C4-2B (cell line): ENCODE measurements around the gene CCZ1.
"Not testable (repeated sequence)": the region's sequence is repeated elsewhere in the genome, so short reads cannot be mapped to it uniquely, and the experiment has no call there.

Experiments used
- CTCF ChIP-seq: fragments of 450-650 bp; conservative IDR thresholded peaks from 2 replicates; pipeline ENCODE4 v1.5.1; 2017; ENCODE audit warnings: mild to moderate bottlenecking
- ZFX ChIP-seq: fragments of 450-650 bp; IDR thresholded peaks from 2 replicates; pipeline ENCODE4 v1.6.1; 2017

GRCh38 chr7:5865279-5865931 is 33.1 kb upstream of the CCZ1 start:
- TF ChIP-seq CTCF, ZFX: not testable (repeated sequence)
